ENCODE data around the gene ZNF425.

DNA sequence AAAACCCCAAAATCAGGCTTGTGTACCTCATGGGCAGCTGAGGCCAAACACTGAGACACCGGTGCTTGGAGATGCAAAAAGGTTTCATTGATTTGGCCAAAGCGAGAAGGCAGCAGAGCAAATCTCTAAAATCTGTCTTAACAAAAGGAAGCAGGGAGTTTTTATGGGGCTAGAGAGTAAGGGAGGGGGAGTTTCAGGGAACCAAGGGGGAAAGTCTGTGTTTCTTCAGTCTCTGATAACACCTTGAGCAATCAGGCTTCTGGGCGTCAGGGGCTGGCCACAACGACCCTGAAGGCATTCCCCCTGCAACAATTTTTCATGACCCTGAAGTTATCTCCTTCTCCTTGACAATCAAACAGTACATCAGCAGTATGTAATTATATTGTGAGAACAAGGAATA is 32.9 kb downstream of the ZNF425 start:
- TF ChIP-seq POLR2A (IDR thresholded peaks at IDR 0.05; ENCODE audit: low read length) (no peak), GATA1 (IDR thresholded peaks at IDR 0.05; ENCODE audit: low read depth, low read length) (no peak)
